Measurements from ENCODE around the gene ZFYVE19. TPM values are rescaled to one million over a fixed set of nuclear protein-coding genes. Genes with fewer than 3 reads are reported as not detected.

Gene ZFYVE19
- total and polyA plus RNA-seq, 2 donors (not counting 3 experiments of a cell fraction or from before 2014, with no cell fraction given) = 29.7 to 47.2 TPM

DNA sequence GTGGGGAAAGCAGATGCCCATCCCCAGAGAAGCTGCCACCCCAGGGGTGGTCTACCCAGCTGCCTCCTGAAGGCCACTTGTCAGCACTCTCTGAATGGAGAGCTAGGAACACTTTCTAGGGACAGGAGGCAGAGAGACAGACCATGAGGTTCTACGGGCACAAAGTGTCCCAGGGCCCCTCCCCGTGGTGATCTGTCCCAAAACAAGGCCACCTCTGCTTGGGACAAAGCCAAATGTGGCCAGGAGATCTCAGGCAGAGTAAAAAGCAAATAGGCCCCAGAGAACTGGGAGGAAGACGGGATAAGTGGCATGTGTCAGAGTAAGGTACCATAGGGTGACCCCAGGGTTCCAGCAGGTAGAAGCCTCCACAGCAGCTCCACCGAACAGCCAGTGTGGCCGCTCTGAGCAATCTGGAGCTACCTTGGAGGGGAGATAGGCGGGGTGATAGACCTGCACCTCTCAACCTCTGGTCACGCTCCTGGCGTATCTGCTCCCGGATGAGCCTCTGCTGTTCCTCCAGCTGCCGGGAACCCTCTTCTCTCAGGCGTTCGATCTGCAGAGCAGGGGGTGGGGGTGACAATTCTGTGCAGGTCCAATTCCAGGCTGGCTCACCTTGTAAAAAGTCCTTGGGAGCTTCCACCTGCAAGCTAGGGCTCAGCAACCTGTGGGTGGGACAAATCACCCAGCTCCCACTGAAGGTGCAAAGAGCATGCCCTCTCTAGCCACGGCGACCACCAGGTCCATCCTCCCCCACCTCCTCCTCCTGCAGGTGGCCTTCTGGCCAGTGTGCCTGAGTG lies 31.0 kb upstream of the ZFYVE19 start:
- no peak overlapping the region for H3K9ac ChIP-seq (replicated peaks; ENCODE audit: extremely low read depth, insufficient read depth, low read length)
- TF ChIP-seq POLR2A (IDR thresholded peaks at IDR 0.05; ENCODE audit: low read depth, low read length) (no peak), FOS (IDR thresholded peaks at IDR 0.05; ENCODE audit: borderline replicate concordance, insufficient read depth, low read length) (no peak), EZH2 (IDR thresholded peaks at IDR 0.05; ENCODE audit: borderline replicate concordance, low read depth, low read length, severe bottlenecking) (no peak), MYC (IDR thresholded peaks at IDR 0.05; ENCODE audit: low read depth, low read length) (no peak)
- TF ChIP-seq, protein P1, sequence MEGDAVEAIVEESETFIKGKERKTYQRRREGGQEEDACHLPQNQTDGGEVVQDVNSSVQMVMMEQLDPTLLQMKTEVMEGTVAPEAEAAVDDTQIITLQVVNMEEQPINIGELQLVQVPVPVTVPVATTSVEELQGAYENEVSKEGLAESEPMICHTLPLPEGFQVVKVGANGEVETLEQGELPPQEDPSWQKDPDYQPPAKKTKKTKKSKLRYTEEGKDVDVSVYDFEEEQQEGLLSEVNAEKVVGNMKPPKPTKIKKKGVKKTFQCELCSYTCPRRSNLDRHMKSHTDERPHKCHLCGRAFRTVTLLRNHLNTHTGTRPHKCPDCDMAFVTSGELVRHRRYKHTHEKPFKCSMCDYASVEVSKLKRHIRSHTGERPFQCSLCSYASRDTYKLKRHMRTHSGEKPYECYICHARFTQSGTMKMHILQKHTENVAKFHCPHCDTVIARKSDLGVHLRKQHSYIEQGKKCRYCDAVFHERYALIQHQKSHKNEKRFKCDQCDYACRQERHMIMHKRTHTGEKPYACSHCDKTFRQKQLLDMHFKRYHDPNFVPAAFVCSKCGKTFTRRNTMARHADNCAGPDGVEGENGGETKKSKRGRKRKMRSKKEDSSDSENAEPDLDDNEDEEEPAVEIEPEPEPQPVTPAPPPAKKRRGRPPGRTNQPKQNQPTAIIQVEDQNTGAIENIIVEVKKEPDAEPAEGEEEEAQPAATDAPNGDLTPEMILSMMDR (IDR thresholded peaks at IDR 0.05; ENCODE audit: extremely low read depth in 1 of 2, insufficient read depth in 1 of 2, low read depth in 1 of 2, low read length in 2 of 2) = no peak
- peaks cover 0 to 38% of the 10 kb centered on the region in 2 experiments for H3K36me3 ChIP-seq (ENCODE audit: control insufficient read depth in 2 of 2, extremely low read depth in 1 of 2, insufficient read depth in 2 of 2, low read length in 2 of 2)
- intact Hi-C loops (cut with micrococcal nuclease) = no loop called here
- H2AFZ ChIP-seq (ENCODE audit: low read depth, low read length) = no peak overlapping the region
- no peak overlapping the region for H3K4me3 ChIP-seq (replicated peaks in 1 of 3; ENCODE audit: insufficient read depth in 1 of 3, low read depth in 1 of 3, low read length in 3 of 3)
- no peak for FAIRE-seq
- no peaks in the 10 kb centered on the region for H4K20me1 ChIP-seq (replicated peaks; ENCODE audit: control insufficient read depth, extremely low read depth, insufficient read depth, low read length)
- H3K9me1 ChIP-seq (replicated peaks; ENCODE audit: control insufficient read depth, extremely low read depth, insufficient read depth, low read length) = no peaks in the 10 kb centered on the region
- no TSS peak for BruUV-seq (replicated peaks)
- H3K27me3 ChIP-seq (ENCODE audit: control insufficient read depth in 2 of 2, insufficient read depth in 2 of 2, low read length in 2 of 2) = no peaks in the 10 kb centered on the region
- no peak overlapping the region for H3K4me2 ChIP-seq (ENCODE audit: insufficient read depth, low read length)
- dilution Hi-C loops (cut with MboI; ENCODE audit: extremely low pct_ligation_motif_present, low sequenced_read_pairs) = no loop called here
- CTCF ChIA-PET = interaction anchor here (0.8 to 2.4 kb wide), 4 partner anchors 10 to 31 kb away, joined by 3 to 8 read pairs (median 4); partner anchors contain the start of genes DNAJC17, GCHFR and ZFYVE19
- no peak overlapping the region for H3K27ac ChIP-seq (ENCODE audit: insufficient read depth, low read depth, low read length)
- no peaks in the 10 kb centered on the region for H3K9me3 ChIP-seq (replicated peaks; ENCODE audit: control insufficient read depth, insufficient read depth, low read length)
- no peak for DNase-seq (ENCODE audit: low read depth, low spot score)
- POLR2A ChIA-PET = no interaction called here
- no peaks in the 10 kb centered on the region for H3K79me2 ChIP-seq (ENCODE audit: control insufficient read depth, insufficient read depth, low read length)
- no peaks in the 10 kb centered on the region for H3K4me1 ChIP-seq (ENCODE audit: control insufficient read depth, extremely low read depth, insufficient read depth, low read length)

All from endothelial cell of umbilical vein (primary cell).